DOHH2 (cell line): ENCODE data around the gene MAP3K5.

ENCODE experiments used
- EZH2phosphoT487 ChIP-seq: fragments of 200-600 bp; sonication (generic); IDR thresholded peaks from 2 replicates; pipeline ENCODE4 v1.6.1; 2017; ENCODE audit warnings: borderline replicate concordance, mild to moderate bottlenecking, antibody characterized with exemption, low read length, moderate library complexity, mixed read lengths
- TF ChIP-seq, protein P1 (sequence below): fragments of 200-600 bp; sonication (generic); IDR thresholded peaks from one replicate; pipeline ENCODE4 v1.5.1; 2014; ENCODE audit warnings: antibody characterized with exemption, mild to moderate bottlenecking, low read depth, low read length; ENCODE audit not compliant: poor library complexity, severe bottlenecking

DNA sequence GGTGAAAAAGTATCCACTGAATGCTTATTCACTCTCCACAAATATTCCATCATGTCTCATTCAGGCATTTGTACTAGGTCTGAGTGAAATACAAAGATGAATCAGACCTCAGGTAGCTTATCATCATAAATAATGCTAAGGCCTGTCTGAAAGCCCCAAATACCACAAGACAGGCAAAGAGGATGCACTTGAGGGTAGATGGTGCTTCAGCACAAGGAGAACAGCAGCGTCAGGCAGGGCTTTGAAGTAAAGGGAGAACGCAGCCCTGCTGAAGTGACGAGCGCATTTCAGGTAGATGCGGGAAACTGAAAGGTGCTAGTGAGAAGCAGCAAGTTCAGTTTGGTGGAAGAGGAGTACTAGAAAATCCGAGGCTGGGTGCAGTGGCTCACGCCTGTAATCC is 38.7 kb downstream of the MAP3K5 start:
- TF ChIP-seq, protein P1, sequence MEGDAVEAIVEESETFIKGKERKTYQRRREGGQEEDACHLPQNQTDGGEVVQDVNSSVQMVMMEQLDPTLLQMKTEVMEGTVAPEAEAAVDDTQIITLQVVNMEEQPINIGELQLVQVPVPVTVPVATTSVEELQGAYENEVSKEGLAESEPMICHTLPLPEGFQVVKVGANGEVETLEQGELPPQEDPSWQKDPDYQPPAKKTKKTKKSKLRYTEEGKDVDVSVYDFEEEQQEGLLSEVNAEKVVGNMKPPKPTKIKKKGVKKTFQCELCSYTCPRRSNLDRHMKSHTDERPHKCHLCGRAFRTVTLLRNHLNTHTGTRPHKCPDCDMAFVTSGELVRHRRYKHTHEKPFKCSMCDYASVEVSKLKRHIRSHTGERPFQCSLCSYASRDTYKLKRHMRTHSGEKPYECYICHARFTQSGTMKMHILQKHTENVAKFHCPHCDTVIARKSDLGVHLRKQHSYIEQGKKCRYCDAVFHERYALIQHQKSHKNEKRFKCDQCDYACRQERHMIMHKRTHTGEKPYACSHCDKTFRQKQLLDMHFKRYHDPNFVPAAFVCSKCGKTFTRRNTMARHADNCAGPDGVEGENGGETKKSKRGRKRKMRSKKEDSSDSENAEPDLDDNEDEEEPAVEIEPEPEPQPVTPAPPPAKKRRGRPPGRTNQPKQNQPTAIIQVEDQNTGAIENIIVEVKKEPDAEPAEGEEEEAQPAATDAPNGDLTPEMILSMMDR: no peak
- TF ChIP-seq EZH2phosphoT487: no peak
